ENCODE results near the gene ADORA2B.
"Not testable (repeated sequence)": the region's sequence is repeated elsewhere in the genome, so short reads cannot be mapped to it uniquely, and the experiment has no call there.

Gene ADORA2B

DNA sequence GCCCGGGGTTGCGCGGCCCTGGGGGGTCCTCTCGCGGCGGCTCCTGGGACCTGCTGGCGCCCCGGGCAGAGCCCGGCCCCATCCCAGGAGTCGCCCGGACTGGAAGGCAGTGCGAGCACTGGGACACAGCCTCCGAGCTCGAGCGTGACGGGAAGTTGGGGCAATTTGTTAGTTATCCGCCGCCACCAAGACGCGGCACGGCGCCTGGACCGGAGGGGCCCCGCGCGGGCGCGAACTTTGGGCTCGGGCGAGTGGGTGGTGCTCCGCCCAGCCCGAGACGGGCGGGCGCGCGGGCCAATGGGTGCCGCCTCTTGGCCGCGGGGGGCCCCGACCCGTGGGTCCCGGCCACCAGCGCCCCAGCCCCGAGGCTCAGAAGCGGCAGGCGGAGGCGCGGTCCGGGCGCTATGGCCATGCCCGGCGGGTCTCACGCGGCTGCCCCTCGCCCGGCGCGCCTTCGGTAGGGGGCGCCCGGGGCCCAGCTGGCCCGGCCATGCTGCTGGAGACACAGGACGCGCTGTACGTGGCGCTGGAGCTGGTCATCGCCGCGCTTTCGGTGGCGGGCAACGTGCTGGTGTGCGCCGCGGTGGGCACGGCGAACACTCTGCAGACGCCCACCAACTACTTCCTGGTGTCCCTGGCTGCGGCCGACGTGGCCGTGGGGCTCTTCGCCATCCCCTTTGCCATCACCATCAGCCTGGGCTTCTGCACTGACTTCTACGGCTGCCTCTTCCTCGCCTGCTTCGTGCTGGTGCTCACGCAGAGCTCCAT lies at the start of gene ADORA2B:
ADORA2B (plus strand) TSS at position 372 of the 768 bp plus-strand sequence; CDS start at position 491, 119 bp downstream.
- H3K4me1 ChIP-seq (ENCODE audit: low read length), result no peaks in the 10 kb centered on the region
- H3K9me3 ChIP-seq (ENCODE audit: insufficient read depth, low read length), result no peaks in the 10 kb centered on the region
- no peaks in the 10 kb centered on the region for H4K20me1 ChIP-seq (ENCODE audit: insufficient read depth, low read length)
- peak within 1 kb of the TSS; percentile 63 for H3K4me2 ChIP-seq (ENCODE audit: low read length)
- H3K4me3 ChIP-seq (ENCODE audit: low read length), result peak within 1 kb of the TSS; percentile 69
- no peaks in the 10 kb centered on the region for H3K36me3 ChIP-seq (replicated peaks; ENCODE audit: low read depth, low read length)
- no peak within 1 kb of the TSS for H2AFZ ChIP-seq (ENCODE audit: low read depth, low read length)
- H3K27me3 ChIP-seq (ENCODE audit: low read depth, low read length), result peaks cover 8% of the 10 kb centered on the region; the same call in 1 of the 2 replicates
- TF ChIP-seq, protein P1, sequence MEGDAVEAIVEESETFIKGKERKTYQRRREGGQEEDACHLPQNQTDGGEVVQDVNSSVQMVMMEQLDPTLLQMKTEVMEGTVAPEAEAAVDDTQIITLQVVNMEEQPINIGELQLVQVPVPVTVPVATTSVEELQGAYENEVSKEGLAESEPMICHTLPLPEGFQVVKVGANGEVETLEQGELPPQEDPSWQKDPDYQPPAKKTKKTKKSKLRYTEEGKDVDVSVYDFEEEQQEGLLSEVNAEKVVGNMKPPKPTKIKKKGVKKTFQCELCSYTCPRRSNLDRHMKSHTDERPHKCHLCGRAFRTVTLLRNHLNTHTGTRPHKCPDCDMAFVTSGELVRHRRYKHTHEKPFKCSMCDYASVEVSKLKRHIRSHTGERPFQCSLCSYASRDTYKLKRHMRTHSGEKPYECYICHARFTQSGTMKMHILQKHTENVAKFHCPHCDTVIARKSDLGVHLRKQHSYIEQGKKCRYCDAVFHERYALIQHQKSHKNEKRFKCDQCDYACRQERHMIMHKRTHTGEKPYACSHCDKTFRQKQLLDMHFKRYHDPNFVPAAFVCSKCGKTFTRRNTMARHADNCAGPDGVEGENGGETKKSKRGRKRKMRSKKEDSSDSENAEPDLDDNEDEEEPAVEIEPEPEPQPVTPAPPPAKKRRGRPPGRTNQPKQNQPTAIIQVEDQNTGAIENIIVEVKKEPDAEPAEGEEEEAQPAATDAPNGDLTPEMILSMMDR (IDR thresholded peaks at IDR 0.05; ENCODE audit: low read depth, low read length), result no peak; the same call in 1 of the 2 replicates
- TF ChIP-seq EZH2phosphoT487 (IDR thresholded peaks at IDR 0.05; ENCODE audit: low read depth), result no peak
- H3K9ac ChIP-seq (ENCODE audit: low read length), result no peak within 1 kb of the TSS
- H3K79me2 ChIP-seq (ENCODE audit: low read length), result no peaks in the 10 kb centered on the region
- no peak within 1 kb of the TSS for H3K27ac ChIP-seq (ENCODE audit: low read length)

DNA sequence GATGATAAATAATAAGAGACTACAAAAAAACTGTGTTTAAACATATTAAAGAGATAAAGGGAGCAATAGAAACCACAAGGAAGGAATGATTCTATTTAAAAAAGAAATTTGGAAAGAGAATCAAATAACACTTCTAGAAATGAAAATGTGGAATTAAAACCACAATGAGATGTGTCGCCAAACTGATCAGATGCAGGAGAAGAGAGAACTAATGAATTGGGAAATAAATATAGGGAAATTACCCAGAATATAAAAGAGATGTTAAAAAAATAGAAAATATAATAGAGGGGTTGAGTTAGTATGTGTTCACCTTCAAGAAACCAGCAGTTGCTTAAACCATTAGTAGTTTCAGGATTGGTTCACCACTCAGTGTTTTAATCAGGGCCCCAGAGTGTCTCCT lies 48.7 kb upstream of the ADORA2B start:
- H3K4me2 ChIP-seq (ENCODE audit: low read length), result no peak overlapping the region
- no peaks in the 10 kb centered on the region for H3K9me3 ChIP-seq (ENCODE audit: insufficient read depth, low read length)
- H2AFZ ChIP-seq (ENCODE audit: low read depth, low read length), result no peak overlapping the region
- no peaks in the 10 kb centered on the region for H3K79me2 ChIP-seq (ENCODE audit: low read length)
- no peak overlapping the region for H3K4me3 ChIP-seq (ENCODE audit: low read length)
- peaks cover 11% of the 10 kb centered on the region for H3K27me3 ChIP-seq (ENCODE audit: low read depth, low read length)
- H3K4me1 ChIP-seq (ENCODE audit: low read length), result peaks cover 16% of the 10 kb centered on the region
- H3K9ac ChIP-seq (ENCODE audit: low read length), result no peak overlapping the region
- H3K27ac ChIP-seq (ENCODE audit: low read length), result no peak overlapping the region
- H4K20me1 ChIP-seq (ENCODE audit: insufficient read depth, low read length), result no peaks in the 10 kb centered on the region
- no peak for TF ChIP-seq EZH2phosphoT487 (IDR thresholded peaks at IDR 0.05; ENCODE audit: low read depth)
- TF ChIP-seq, protein P1 (IDR thresholded peaks at IDR 0.05; ENCODE audit: low read depth, low read length), result no peak
- no peaks in the 10 kb centered on the region for H3K36me3 ChIP-seq (replicated peaks; ENCODE audit: low read depth, low read length)

DNA sequence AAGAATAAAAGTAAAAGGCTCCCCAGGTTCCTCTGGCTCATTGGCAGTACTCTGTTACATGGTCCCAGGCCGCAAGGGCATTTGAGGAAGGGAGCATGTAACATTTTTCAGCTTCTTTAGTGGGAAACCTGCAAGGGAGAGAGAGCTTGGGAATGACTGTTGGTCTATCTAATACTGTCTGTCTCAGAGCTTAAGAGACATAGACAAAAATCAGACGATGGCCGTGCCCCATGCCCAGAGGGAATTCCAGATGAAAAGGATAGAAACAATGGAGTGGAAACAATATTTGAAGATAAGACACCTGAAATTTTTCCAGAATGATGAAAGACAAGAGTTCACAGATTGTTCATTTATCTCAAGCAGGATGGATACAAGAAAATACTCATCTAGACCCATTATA lies 48.1 kb upstream of the ADORA2B start:
- no peak overlapping the region for H3K4me2 ChIP-seq (ENCODE audit: low read length)
- H3K27ac ChIP-seq (ENCODE audit: low read length), result no peak overlapping the region
- H3K79me2 ChIP-seq (ENCODE audit: low read length), result no peaks in the 10 kb centered on the region
- TF ChIP-seq, protein P1 (IDR thresholded peaks at IDR 0.05; ENCODE audit: low read depth, low read length), result no peak
- no peak for TF ChIP-seq EZH2phosphoT487 (IDR thresholded peaks at IDR 0.05; ENCODE audit: low read depth)
- peaks cover 22% of the 10 kb centered on the region for H3K4me1 ChIP-seq (ENCODE audit: low read length)
- H2AFZ ChIP-seq (ENCODE audit: low read depth, low read length), result no peak overlapping the region
- no peaks in the 10 kb centered on the region for H4K20me1 ChIP-seq (ENCODE audit: insufficient read depth, low read length)
- H3K36me3 ChIP-seq (replicated peaks; ENCODE audit: low read depth, low read length), result no peaks in the 10 kb centered on the region
- no peaks in the 10 kb centered on the region for H3K9me3 ChIP-seq (ENCODE audit: insufficient read depth, low read length)
- no peak overlapping the region for H3K4me3 ChIP-seq (ENCODE audit: low read length)
- H3K27me3 ChIP-seq (ENCODE audit: low read depth, low read length), result peaks cover 11% of the 10 kb centered on the region
- no peak overlapping the region for H3K9ac ChIP-seq (ENCODE audit: low read length)

DNA sequence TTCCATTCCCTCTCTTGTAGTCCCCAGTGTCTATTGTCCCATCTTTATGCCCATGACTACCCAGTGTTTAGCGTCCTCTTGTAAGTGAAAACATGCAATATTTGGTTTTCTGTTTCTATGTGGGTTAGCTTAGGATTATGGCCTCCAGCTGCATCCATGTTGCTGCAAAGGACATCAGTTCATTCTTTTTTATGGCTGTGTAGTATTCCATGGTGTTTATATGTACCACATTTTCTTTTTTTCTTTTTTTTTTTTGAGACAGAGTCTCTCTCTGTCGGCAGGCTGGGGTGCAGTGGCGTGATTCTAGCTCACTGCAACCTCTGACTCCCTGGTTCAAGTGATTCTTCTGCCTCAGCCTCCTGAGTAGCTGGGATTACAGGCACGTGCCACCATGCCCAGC lies 45.3 kb upstream of the ADORA2B start:
- not testable (repeated sequence) for H3K79me2 ChIP-seq (ENCODE audit: low read length); H2AFZ ChIP-seq (ENCODE audit: low read depth, low read length); H3K4me3 ChIP-seq (ENCODE audit: low read length); H3K27ac ChIP-seq (ENCODE audit: low read length); H3K4me2 ChIP-seq (ENCODE audit: low read length); H3K9ac ChIP-seq (ENCODE audit: low read length); H3K27me3 ChIP-seq (ENCODE audit: low read depth, low read length); H3K9me3 ChIP-seq (ENCODE audit: insufficient read depth, low read length); H4K20me1 ChIP-seq (ENCODE audit: insufficient read depth, low read length); H3K36me3 ChIP-seq (replicated peaks; ENCODE audit: low read depth, low read length)
- peaks cover 26% of the 10 kb centered on the region for H3K4me1 ChIP-seq (ENCODE audit: low read length)

All from OCI-LY3 (cell line).